PFSK-1 (cell line): Measurements from ENCODE around the gene PPM1N.

ENCODE experiments used
- FOXP2 ChIP-seq: optimal IDR thresholded peaks from 2 replicates; pipeline ENCODE3; 2011; ENCODE audit warnings: borderline replicate concordance, control low read depth, inconsistent platforms; ENCODE audit not compliant: insufficient read depth; ENCODE audit errors: extremely low read length, extremely low read depth
- POLR2AphosphoS5 ChIP-seq: IDR thresholded peaks from 2 replicates; pipeline ENCODE4 v1.6.1; 2012; ENCODE audit warnings: low read depth, mild to moderate bottlenecking, control low read depth, low read length, moderate library complexity
- REST ChIP-seq, 2 experiments: IDR thresholded peaks; 2 replicates each; pipeline versions ENCODE4 v1.6.1 to v1.8.0; 2011 to 2012; ENCODE audit warnings: low read depth in 2 of 2, low read length in 2 of 2, control low read depth in 1 of 2, inconsistent platforms in 1 of 2, mild to moderate bottlenecking in 1 of 2, moderate library complexity in 1 of 2; ENCODE audit not compliant: insufficient read depth in 1 of 2
- SIN3A ChIP-seq: IDR thresholded peaks from 2 replicates; pipeline ENCODE4 v1.6.1; 2012; ENCODE audit warnings: mild to moderate bottlenecking, low read length, moderate library complexity, borderline replicate concordance; ENCODE audit not compliant: insufficient read depth
- TAF1 ChIP-seq: IDR thresholded peaks from 2 replicates; pipeline ENCODE4 v1.6.1; 2012; ENCODE audit warnings: low read length, control low read depth, borderline replicate concordance; ENCODE audit not compliant: insufficient read depth

Gene PPM1N

GRCh38 chr19:45528149-45528743 lies 30.0 kb downstream of the PPM1N start:
- TF ChIP-seq TAF1 (no peak), FOXP2 (no peak), POLR2AphosphoS5 (no peak), REST (IDR thresholded peaks at IDR 0.05; ENCODE audit: insufficient read depth in 1 of 2, low read depth in 2 of 2, low read length in 2 of 2) (no peak), SIN3A (no peak)

GRCh38 chr19:45528744-45529419 lies 30.6 kb downstream of the PPM1N start:
- TF ChIP-seq TAF1 (no peak), REST (IDR thresholded peaks at IDR 0.05; ENCODE audit: insufficient read depth in 1 of 2, low read depth in 2 of 2, low read length in 2 of 2) (no peak)

GRCh38 chr19:45529420-45529785 lies 31.2 kb downstream of the PPM1N start:
- TF ChIP-seq FOXP2 (no peak), TAF1 (no peak), SIN3A (no peak), POLR2AphosphoS5 (no peak), REST (IDR thresholded peaks at IDR 0.05; ENCODE audit: insufficient read depth in 1 of 2, low read depth in 2 of 2, low read length in 2 of 2) (no peak)

GRCh38 chr19:45531349-45531748 lies 33.1 kb downstream of the PPM1N start:
- no peak for TF ChIP-seq POLR2AphosphoS5
- TF ChIP-seq REST (IDR thresholded peaks at IDR 0.05; ENCODE audit: insufficient read depth in 1 of 2, low read depth in 2 of 2, low read length in 2 of 2): no peak
- TF ChIP-seq SIN3A: no peak
- no peak for TF ChIP-seq FOXP2
- TF ChIP-seq TAF1: no peak

- no peak for TF ChIP-seq REST (IDR thresholded peaks at IDR 0.05; ENCODE audit: insufficient read depth in 1 of 2, low read depth in 2 of 2, low read length in 2 of 2)
- no peak for TF ChIP-seq FOXP2
- no peak for TF ChIP-seq TAF1
- TF ChIP-seq SIN3A: no peak
- TF ChIP-seq POLR2AphosphoS5: no peak
These were observed 41.2 kb downstream of the PPM1N start for GRCh38 chr19:45539459-45539858.
